Endothelial cell of umbilical vein (primary cell): ENCODE measurements around the gene CFAP100.

Experiments used
- EZH2 ChIP-seq: IDR thresholded peaks from 2 replicates; pipeline ENCODE4 v1.6.1; 2012; ENCODE audit warnings: borderline replicate concordance, low read depth, mild to moderate bottlenecking, moderate library complexity, low read length, inconsistent platforms; ENCODE audit not compliant: severe bottlenecking
- GATA2 ChIP-seq: IDR thresholded peaks from 2 replicates; pipeline ENCODE4 v1.7.0; 2011; ENCODE audit warnings: low read depth, mild to moderate bottlenecking, moderate library complexity, mixed read lengths, low read length; ENCODE audit not compliant: insufficient read length, insufficient read depth
- JUN ChIP-seq: IDR thresholded peaks from 2 replicates; pipeline ENCODE4 v1.6.1; 2011; ENCODE audit warnings: borderline replicate concordance, low read depth; ENCODE audit not compliant: insufficient read length, insufficient read depth
- MYC ChIP-seq: IDR thresholded peaks from one replicate; pipeline ENCODE4 v1.6.1; 2011; ENCODE audit warnings: mild to moderate bottlenecking, low read depth, low read length
- POLR2A ChIP-seq: IDR thresholded peaks from 2 replicates; pipeline ENCODE4 v1.6.1; 2012; ENCODE audit warnings: low read depth, mild to moderate bottlenecking, control low read depth, low read length
- POLR2AphosphoS5 ChIP-seq: IDR thresholded peaks from 2 replicates; pipeline ENCODE4 v1.6.1; 2012; ENCODE audit warnings: low read depth, mild to moderate bottlenecking, control low read depth, low read length, moderate library complexity; ENCODE audit not compliant: insufficient read depth
- TF ChIP-seq, protein P1 (sequence below), 2 donors: IDR thresholded peaks; 1 replicate in 1 of 2; 2 replicates in 1 of 2; pipeline ENCODE4 v1.5.1; 2011; ENCODE audit warnings: low read length in 2 of 2, mild to moderate bottlenecking in 2 of 2, moderate library complexity in 2 of 2, control low read depth in 1 of 2, inconsistent platforms in 1 of 2, low read depth in 1 of 2; ENCODE audit not compliant: insufficient read depth in 1 of 2; ENCODE audit errors: extremely low read depth in 1 of 2
- TF ChIP-seq, protein P2 (sequence below): IDR thresholded peaks from 2 replicates; pipeline ENCODE4 v1.6.1; 2011; ENCODE audit not compliant: insufficient read depth, insufficient read length

DNA sequence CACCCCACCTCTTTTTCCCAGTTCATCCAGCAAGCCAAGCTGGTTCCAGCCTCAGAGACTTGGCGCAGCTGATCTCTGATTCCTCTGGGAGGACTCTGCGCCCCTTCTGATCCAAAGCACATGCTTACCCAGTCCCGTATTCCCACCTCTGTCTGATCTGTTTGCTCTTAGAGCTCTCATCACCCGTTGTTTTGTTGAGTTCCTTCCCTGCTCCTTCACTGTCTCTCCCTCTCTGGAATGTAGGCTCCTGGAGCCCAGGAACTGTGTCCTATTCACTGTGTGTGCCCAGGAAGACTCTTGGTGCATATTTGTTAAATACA is 82.3 kb downstream of the CFAP100 start:
- TF ChIP-seq, protein P1, sequence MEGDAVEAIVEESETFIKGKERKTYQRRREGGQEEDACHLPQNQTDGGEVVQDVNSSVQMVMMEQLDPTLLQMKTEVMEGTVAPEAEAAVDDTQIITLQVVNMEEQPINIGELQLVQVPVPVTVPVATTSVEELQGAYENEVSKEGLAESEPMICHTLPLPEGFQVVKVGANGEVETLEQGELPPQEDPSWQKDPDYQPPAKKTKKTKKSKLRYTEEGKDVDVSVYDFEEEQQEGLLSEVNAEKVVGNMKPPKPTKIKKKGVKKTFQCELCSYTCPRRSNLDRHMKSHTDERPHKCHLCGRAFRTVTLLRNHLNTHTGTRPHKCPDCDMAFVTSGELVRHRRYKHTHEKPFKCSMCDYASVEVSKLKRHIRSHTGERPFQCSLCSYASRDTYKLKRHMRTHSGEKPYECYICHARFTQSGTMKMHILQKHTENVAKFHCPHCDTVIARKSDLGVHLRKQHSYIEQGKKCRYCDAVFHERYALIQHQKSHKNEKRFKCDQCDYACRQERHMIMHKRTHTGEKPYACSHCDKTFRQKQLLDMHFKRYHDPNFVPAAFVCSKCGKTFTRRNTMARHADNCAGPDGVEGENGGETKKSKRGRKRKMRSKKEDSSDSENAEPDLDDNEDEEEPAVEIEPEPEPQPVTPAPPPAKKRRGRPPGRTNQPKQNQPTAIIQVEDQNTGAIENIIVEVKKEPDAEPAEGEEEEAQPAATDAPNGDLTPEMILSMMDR (IDR thresholded peaks at IDR 0.05; ENCODE audit: extremely low read depth in 1 of 2, insufficient read depth in 1 of 2, low read depth in 1 of 2, low read length in 2 of 2): no peak
- TF ChIP-seq POLR2A (no peak), GATA2 (no peak), EZH2 (no peak), MYC (no peak), JUN (no peak), POLR2AphosphoS5 (no peak)
- TF ChIP-seq, protein P2, sequence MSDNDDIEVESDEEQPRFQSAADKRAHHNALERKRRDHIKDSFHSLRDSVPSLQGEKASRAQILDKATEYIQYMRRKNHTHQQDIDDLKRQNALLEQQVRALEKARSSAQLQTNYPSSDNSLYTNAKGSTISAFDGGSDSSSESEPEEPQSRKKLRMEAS: no peak
